Activated CD4-positive, CD25-positive, alpha-beta regulatory T cell (primary cell): ENCODE measurements around the gene TBC1D3K.
"Not testable (repeated sequence)": the region's sequence is repeated elsewhere in the genome, so short reads cannot be mapped to it uniquely, and the experiment has no call there.

ENCODE experiments used
- DNase-seq, 4 experiments: peaks; one replicate each; lab custom pipeline; 2025; lab: John Stamatoyannopoulos, UW

Gene TBC1D3K

DNA sequence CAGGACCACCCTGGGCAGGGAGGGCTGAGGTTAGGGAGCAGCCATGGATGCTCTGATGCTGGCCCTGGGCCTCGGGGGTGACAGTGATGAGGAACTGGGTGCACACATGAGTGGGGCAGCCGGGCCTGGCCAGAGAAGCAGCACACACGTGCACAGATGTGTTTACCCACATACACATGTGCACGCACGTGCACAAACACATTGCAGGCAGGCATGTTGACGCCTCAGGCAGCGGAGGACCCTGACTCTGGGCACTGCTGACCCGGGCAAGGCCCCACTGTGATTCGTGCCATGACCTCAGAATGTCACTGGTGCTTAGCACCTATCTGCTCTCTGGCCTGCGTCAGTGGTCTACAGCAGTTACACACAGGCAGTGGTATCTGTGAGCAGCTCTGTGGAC, at the start of gene TBC1D3K:
Gene TBC1D3K (plus strand): TSS at position 301 of the 400 bp plus-strand sequence. CDS start 1,585 bp downstream, outside the sequence.
- not testable (repeated sequence) for DNase-seq

DNA sequence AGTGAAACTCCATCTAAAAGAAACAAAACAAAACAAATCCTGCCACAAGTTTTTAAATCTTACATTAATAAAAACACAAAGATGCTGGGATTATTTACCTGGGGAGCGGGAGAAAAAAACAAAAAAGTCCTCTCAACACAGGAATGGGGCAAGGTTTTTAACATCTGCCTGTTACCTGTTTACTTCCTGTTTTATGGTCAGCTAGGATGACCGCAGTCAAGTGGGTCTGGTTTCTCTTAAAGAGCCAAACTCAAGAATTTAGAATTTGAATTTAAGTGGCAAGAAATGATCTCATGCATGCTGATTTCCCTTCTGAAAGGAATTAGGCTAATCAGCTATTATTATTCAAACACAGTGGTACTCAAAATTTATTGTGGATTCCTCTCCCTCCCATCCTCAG, 39.7 kb upstream of the TBC1D3K start:
- no peak for DNase-seq

DNA sequence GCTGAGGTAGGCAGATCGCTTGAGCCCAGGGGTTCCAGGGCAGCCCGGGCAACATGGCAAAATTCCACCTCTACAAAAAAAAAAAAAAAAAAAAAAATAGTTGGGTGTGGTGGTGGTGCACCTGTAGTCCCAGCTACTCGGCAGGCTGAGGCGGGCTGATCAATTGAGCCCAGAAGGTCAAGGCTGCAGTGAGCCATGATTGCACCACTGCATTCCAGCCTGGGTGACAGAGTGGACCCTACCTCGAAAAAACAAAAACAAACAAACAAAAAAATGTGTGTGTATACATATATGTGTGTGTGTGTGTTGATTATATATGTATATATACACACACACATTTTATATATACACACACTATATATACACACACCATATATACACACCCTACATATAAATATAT, 39.1 kb upstream of the TBC1D3K start:
- DNase-seq = no peak

DNA sequence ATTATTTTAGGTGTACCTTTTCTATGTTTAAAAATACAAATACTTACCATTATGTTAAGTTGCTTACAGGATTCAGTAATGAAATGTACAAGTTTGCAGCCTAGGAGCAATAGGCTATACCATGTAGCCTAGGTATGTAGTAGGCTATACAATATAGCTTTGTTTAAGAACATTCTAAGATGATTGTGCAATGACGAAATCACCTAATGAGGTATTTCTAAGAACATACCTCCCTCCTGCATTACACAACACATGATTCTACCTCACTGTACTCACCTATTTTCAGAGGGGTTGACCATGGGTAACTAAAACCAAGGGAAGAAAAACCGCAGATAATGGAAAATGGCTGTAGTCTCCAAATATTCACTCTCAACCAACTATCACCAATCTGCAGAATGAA, 35.3 kb upstream of the TBC1D3K start:
- DNase-seq = no peak

DNA sequence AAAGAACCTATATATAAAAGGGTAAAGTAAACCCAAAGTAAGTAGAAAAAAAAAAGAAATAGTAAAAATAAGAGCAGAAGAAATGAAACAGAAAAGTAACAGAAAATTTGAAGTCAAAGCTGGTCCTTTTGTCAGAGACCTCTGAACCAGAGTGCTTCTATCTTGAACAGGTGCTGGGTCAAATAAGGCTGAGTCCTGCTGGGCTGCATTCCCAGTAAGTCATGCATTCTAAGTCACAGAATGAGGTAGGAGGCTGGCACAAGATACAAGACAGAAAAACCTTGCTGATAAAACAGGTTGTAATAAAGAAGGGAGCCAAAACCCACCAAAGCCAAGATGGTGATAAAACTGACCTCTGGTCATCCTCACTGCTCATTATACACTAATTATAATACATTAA, 27.3 kb upstream of the TBC1D3K start:
- not testable (repeated sequence) for DNase-seq
